HG03108 (cell line): ENCODE data around the gene ABCG1.

Experiments
- ATAC-seq: cut with Tn5 transposase; IDR thresholded peaks from one replicate; pipeline ENCODE4 v1.9.1; 2021; ENCODE audit warnings: moderate library complexity; ENCODE audit not compliant: unreplicated experiment

Gene ABCG1

GRCh38 chr21:42214081-42214750 is 4.7 kb upstream of the ABCG1 start:
- ATAC-seq: no peak

DNA sequence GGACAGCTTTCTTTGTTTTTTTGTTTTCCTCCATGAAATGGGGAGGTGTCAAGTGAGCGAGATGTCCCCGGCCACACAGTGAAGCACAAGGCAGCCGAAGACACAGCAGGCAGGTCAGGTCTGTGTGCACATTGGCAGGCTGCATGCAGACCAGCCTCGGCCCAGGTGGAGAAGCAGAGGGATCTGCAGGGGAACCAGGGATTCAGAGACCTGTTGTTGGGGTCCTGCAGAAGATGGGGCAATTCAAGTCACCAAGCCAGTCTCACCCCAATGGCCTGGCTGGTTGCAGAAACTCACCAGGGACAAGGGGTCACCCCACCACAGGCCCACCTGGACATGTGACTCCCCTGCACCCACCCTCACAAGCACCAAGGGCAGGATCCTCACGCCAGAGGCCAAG is 4.0 kb upstream of the ABCG1 start:
- no peak for ATAC-seq

DNA sequence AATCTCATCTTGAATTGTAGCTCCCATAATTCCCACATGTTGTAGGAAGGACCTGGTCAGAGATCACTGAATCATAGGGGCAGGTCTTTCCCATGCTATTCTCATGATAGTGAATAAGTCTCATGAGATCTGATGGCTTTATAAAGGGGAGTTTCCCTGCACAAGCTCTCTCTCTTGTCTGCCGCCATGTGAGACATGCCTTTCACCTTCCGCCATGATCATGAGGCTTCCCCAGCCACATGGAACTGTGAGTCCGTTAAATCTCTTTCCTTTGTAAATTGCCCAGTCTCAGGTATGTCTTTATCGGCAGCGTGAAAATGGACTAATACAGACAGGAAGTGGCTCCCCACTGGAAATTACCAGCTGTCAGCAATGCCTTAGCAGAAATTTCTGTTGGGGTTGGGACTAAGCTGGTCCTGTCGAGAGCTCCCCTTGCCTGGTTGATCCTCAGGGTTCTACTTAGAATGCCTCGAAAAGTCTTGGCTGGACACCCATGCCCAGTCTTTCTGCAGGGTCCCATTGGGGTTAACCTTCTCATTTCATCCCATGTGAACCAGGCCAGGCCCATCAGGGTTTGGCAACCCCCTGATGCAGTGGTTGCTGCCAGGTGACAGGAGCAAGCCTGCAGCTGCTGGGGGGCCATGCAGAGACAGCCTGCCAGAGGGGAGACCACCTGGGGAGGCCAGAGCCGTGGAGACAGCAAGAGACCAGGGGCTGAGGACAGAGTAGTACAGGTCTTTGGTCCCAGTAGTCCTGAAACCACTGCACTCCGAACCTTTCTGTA is 2.8 kb upstream of the ABCG1 start:
- ATAC-seq: no peak

- no peak for ATAC-seq
Measured at GRCh38 chr21:42216726-42217572, 2.0 kb upstream of the ABCG1 start.

GRCh38 chr21:42219606-42220137 is 732 bp downstream of the ABCG1 start:
- no peak for ATAC-seq

DNA sequence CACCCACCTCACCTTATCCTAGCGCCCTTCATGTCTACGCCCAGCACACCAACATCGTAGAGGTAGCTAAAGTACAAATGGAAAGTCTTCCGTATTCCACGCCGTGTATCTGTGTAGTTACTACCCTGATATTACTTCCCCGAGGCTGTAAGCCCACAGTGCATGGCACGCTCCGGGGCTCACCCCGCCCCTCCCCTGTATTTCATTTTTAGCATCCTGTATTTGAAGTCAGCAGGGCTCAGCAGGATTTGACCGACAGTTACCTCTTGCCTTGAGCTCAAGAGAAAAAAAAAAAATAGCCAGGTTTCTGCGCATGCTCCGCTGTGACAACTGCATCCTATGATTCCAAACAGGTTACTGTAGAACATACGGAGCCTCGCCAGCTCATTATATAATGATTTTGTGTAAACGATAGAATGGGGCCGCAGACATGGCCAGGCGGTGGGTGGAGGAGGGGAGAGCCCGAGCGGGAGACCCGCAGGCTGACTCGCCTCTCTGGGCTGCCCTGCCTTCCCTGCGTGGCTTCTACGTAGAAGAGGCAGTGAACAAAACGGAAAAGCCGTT is 1.3 kb downstream of the ABCG1 start:
- ATAC-seq: peak; percentile 43

DNA sequence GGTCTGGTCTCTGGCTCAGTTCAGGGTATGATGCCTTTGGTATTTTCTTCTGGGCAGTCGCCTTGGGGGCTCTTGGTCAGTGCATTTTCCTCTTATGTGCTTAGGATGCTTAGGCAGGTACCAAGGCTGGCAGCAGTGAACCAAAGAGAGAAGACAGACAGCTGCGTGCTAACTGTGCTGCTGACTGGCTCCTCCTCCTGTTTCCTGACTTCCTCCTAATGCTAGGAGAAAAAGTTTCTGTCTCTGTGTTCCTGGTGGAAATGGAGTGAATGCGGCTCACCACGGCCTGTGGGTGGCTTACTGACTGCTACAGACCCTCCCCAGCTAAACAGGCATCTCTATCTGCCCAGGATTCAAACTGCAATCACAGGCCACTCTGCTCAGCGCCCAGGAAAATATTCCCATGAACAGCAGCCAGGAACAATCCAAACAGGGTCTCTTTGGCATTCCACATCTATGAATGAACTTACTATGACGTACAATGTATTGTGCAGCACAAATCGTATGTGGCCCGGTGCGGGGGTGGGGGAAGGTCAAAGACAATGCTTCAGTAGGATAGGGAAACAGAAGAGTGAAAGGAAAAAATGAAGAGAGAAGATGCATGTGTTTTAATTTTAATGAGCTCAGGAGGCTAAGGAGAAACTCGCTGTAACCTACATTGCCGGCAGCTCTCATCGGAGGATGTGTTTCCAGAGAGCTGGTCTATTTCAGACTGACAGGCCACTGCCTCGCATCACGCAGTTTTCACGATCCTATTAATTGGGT is 2.8 kb downstream of the ABCG1 start:
- no peak for ATAC-seq

DNA sequence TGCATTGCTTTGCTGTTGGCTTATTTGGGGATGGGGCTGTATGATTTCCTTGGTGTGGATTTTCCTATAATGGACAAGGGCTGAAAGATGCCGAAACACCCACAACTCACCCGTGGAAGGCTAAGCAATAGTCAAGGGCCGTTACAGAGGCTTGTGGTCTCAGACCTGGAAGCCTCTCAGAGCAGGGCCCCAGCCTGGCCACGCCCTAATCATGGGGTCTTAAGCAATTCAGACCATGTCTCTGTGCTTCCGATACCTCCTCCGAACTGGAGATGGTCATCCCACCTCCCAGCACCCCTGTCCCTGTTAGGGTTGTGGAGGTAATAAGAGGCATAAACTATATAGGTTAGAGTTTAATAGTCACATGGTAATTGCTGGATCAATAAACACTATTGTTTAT is 3.4 kb downstream of the ABCG1 start:
- ATAC-seq: no peak

DNA sequence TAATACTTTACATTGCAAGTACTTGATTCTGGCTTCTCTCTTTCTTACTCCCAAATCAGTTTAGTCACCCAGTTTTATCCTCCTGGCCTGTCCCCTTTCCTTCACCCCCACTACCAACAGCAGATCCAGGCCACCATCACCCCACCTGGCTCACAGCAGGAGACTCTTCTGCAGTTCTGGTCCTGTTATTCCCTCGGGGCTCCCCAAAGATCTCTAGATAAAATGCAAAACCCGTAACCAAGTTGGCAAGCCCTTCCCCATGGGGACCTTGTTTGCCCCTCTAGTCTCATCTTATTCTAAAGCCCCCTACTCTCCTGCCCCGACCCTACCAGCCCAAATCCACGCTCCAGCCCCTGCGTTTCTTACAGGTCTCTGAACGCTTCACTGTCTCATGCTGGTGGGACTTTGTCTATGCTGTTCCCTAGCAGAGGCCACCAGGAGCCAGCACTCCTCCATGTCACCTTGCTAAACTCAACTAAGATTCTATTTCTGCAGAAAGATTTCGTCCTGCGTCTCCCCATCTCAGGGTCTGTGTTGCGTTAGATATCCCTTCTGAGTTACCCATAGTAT is 4.0 kb downstream of the ABCG1 start:
- no peak for ATAC-seq

DNA sequence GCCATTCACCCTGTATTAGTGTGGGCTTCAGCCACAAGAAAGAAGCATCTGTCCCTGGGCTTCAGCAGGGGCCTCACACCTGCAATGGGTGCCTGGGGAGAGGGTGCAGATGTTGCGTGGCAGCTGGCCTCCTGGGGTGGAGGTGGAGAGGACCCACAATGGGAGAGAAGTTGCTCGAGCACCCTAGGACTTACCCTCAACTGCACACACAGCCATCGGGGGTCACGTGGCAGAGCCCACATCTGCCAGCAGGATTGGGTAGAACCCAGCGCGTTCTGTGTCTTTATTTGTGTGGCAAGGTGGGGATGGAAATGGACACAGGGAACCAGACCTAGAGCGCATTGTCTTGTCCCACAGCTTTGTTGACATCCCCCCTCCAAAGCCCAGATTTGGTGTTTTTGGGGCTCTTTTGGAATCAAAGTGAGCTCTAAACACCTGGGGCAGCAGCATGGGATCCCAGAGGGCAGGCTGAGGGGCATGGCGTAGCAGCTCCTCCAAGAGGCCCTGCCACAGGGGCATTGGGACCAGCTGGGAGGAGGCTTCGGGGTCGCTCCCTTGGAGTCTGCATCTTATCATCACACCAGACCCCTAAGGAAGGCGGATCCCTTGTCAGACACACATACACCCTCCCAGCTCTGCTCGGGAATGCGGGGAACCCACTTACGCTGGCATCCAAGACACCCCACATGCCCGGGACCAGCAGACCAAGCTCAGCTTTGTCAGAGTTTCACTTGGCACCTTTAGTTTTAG is 5.1 kb downstream of the ABCG1 start:
- no peak for ATAC-seq

- no peak for ATAC-seq
Measured at GRCh38 chr21:42225042-42225441, 6.1 kb downstream of the ABCG1 start.

GRCh38 chr21:42225571-42226155 is 6.7 kb downstream of the ABCG1 start:
- no peak for ATAC-seq

DNA sequence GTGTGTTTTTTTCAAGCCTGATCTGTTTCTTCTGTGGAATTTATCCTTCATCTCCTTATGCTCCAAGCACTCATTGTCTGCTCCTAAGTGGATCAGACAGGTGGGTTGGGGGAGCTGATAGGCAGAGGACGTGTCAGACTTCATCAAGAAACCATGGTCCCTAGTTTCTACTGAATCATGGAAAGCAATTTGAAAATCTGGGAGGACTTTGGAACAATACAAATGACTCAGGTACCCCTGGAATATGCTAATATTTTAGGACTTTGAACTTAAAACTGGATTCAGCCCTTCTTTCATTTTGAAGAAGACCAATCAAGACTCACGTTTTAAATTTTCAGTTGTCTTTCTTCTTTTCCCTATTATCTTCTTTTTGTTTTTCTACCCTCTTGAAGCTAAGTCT is 7.7 kb downstream of the ABCG1 start:
- ATAC-seq: no peak

- ATAC-seq: peak; percentile 86
Measured at GRCh38 chr21:42227909-42228708, 9.2 kb downstream of the ABCG1 start.

GRCh38 chr21:42228709-42229220 is 9.8 kb downstream of the ABCG1 start:
- no peak for ATAC-seq

DNA sequence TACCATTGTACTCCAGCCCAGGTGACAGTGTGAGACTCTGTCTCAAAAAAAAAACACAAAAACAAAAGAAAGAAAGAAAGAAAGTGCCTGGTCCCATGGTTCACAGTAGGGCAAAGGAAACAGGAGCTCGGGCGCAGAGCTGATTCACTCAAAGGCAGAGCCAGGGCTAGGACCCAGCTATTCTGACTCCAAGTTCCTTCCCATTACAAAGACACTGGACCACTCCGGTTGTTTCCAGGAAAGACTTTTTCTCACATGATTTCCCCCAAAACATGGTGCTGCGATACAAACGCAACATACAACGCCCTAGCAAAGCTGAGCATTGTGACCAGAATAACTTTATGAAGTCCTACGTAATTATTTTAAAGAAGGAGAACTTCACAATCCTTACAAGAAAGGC is 10.7 kb downstream of the ABCG1 start:
- ATAC-seq: no peak

- no peak for ATAC-seq
Measured at GRCh38 chr21:42230178-42230577, 11.2 kb downstream of the ABCG1 start.

DNA sequence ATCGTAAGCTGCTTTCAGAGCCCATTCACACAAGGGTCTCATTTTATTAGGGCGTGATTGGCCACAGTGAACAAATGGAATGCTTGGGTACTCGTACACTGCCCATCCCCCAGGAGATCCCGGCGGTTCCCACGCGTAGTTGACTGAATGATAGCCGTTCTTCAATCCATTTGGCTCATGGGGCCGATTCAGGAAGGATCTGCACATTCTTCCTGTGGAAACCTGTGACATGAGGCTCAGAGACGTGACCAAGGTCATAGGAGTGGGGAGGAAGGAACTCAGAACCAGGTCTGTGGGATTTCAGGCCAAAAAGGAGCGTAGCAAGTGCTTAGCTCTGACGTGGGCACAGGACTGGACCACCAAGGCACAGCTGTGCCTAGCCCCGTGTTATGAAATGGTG is 11.7 kb downstream of the ABCG1 start:
- ATAC-seq: no peak
